GM06990 (cell line): ENCODE measurements around the gene HNRNPA3.

Experiments used
- DNase-seq: peaks from one replicate; pipeline ENCODE4 v3.0.0-alpha.2; 2011; ENCODE audit not compliant: insufficient read length; ENCODE audit errors: extremely low read depth
- H3K27me3 ChIP-seq: replicated peaks from 2 replicates; pipeline ENCODE4 v1.6.0; 2011; ENCODE audit warnings: low read length; ENCODE audit not compliant: control insufficient read depth, insufficient read depth
- H3K36me3 ChIP-seq: 2 replicates; pipeline ENCODE4 v1.5.1; 2011; ENCODE audit warnings: low read length; ENCODE audit not compliant: control insufficient read depth, insufficient read depth
- H3K4me3 ChIP-seq: replicated peaks from 2 replicates; pipeline ENCODE4 v1.5.1; 2011; ENCODE audit warnings: low read depth, mild to moderate bottlenecking, control low read depth, low read length
- CTCF ChIP-seq: IDR thresholded peaks from 2 replicates; pipeline ENCODE4 v1.5.1; 2011; ENCODE audit warnings: low read length, control low read depth, mild to moderate bottlenecking, inconsistent platforms; ENCODE audit not compliant: insufficient read depth, poor library complexity, severe bottlenecking

The HNRNPA3 gene

GRCh38 chr2:177169810-177170514 lies 42.6 kb upstream of the HNRNPA3 start:
- Histone ChIP-seq H3K4me3 (no peak overlapping the region), H3K36me3 (no peaks in the 10 kb centered on the region), H3K27me3 (no peaks in the 10 kb centered on the region)
- DNase-seq = peak; percentile 63
- no peak for TF ChIP-seq CTCF

GRCh38 chr2:177171418-177171865 lies 41.2 kb upstream of the HNRNPA3 start:
- TF ChIP-seq CTCF = no peak
- Histone ChIP-seq H3K27me3 (no peaks in the 10 kb centered on the region), H3K36me3 (no peaks in the 10 kb centered on the region), H3K4me3 (no peak overlapping the region)
- DNase-seq = no peak

GRCh38 chr2:177172034-177172880 lies 40.3 kb upstream of the HNRNPA3 start:
- DNase-seq = no peak
- Histone ChIP-seq H3K27me3 (no peaks in the 10 kb centered on the region), H3K36me3 (no peaks in the 10 kb centered on the region), H3K4me3 (no peak overlapping the region)
- no peak for TF ChIP-seq CTCF

GRCh38 chr2:177174486-177174885 lies 38.1 kb upstream of the HNRNPA3 start:
- DNase-seq = no peak
- no peak overlapping the region for H3K4me3 ChIP-seq
- no peaks in the 10 kb centered on the region for H3K27me3 ChIP-seq
- TF ChIP-seq CTCF = no peak
- no peaks in the 10 kb centered on the region for H3K36me3 ChIP-seq

- no peaks in the 10 kb centered on the region for H3K27me3 ChIP-seq
- no peak for TF ChIP-seq CTCF
- H3K36me3 ChIP-seq = no peaks in the 10 kb centered on the region
- no peak overlapping the region for H3K4me3 ChIP-seq
- DNase-seq = no peak
Observed at GRCh38 chr2:177175917-177176668, 36.5 kb upstream of the HNRNPA3 start.
